BLaER1 (cell line): ENCODE results near the gene HTRA3.
A peak's percentile ranks its signal among the peaks of the same experiment; 100 is the strongest.

ENCODE experiments used
- H3K27ac ChIP-seq: shearing (Covaris generic); formaldehyde crosslinking; 2 replicates; pipeline ENCODE4 v1.8.1; 2022
- H3K27me3 ChIP-seq: shearing (Covaris generic); formaldehyde crosslinking; 2 replicates; pipeline ENCODE4 v1.8.1; 2022
- H3K36me3 ChIP-seq: shearing (Covaris generic); formaldehyde crosslinking; 2 replicates; pipeline ENCODE4 v1.8.1; 2022
- H3K4me1 ChIP-seq: shearing (Covaris generic); formaldehyde crosslinking; 2 replicates; pipeline ENCODE4 v1.8.1; 2022
- H3K4me2 ChIP-seq: shearing (Covaris generic); formaldehyde crosslinking; 2 replicates; pipeline ENCODE4 v1.8.1; 2022
- H3K4me3 ChIP-seq: shearing (Covaris generic); formaldehyde crosslinking; 2 replicates; pipeline ENCODE4 v1.8.1; 2022
- H3K9ac ChIP-seq: shearing (Covaris generic); formaldehyde crosslinking; 2 replicates; pipeline ENCODE4 v1.8.1; 2022
- H3K9me3 ChIP-seq: shearing (Covaris generic); formaldehyde crosslinking; 2 replicates; pipeline ENCODE4 v1.8.1; 2022
- H4K20me1 ChIP-seq: shearing (Covaris generic); formaldehyde crosslinking; 2 replicates; pipeline ENCODE4 v1.8.1; 2022
- Cebpa-rat ChIP-seq: shearing (Covaris generic); IDR thresholded peaks from 2 replicates; pipeline ENCODE4 v1.8.1; 2022

HTRA3 gene

GRCh38 chr4:8227201-8227770, 42.3 kb upstream of the HTRA3 start:
- H3K4me1 ChIP-seq, result peaks cover 81% of the 10 kb centered on the region
- H3K4me3 ChIP-seq, result peak overlapping the region; percentile 38; the same call in 1 of the 2 replicates
- H3K4me2 ChIP-seq, result peak overlapping the region; percentile 89
- peak overlapping the region; percentile 85 for H3K27ac ChIP-seq
- peaks cover 73% of the 10 kb centered on the region for H4K20me1 ChIP-seq
- H3K36me3 ChIP-seq, result peaks cover 62% of the 10 kb centered on the region
- peak overlapping the region; percentile 63; the same call in 1 of the 2 replicates for H3K9ac ChIP-seq
- no peak for TF ChIP-seq Cebpa-rat
- no peaks in the 10 kb centered on the region for H3K27me3 ChIP-seq
- no peaks in the 10 kb centered on the region for H3K9me3 ChIP-seq

GRCh38 chr4:8227771-8228318, 41.7 kb upstream of the HTRA3 start:
- Histone ChIP-seq H3K4me2 (peak overlapping the region; percentile 89), H3K9ac (peak overlapping the region; percentile 63; the same call in 1 of the 2 replicates), H4K20me1 (peaks cover 71% of the 10 kb centered on the region), H3K4me3 (peak overlapping the region; percentile 38; the same call in 1 of the 2 replicates), H3K36me3 (peaks cover 62% of the 10 kb centered on the region), H3K27me3 (no peaks in the 10 kb centered on the region), H3K27ac (peak overlapping the region; percentile 85), H3K9me3 (no peaks in the 10 kb centered on the region), H3K4me1 (peaks cover 81% of the 10 kb centered on the region)
- no peak for TF ChIP-seq Cebpa-rat

- Histone ChIP-seq H3K27ac (peak overlapping the region; percentile 85), H3K4me1 (peaks cover 81% of the 10 kb centered on the region), H3K36me3 (peaks cover 62% of the 10 kb centered on the region), H3K9me3 (no peaks in the 10 kb centered on the region), H3K4me2 (peak overlapping the region; percentile 89), H3K27me3 (no peaks in the 10 kb centered on the region), H3K9ac (peak overlapping the region; percentile 63; the same call in 1 of the 2 replicates), H3K4me3 (peak overlapping the region; percentile 38; the same call in 1 of the 2 replicates), H4K20me1 (peaks cover 68% of the 10 kb centered on the region)
- TF ChIP-seq Cebpa-rat, result no peak
Measured at GRCh38 chr4:8228319-8229250, 41.0 kb upstream of the HTRA3 start.

- H3K9ac ChIP-seq, result peak overlapping the region; percentile 63; the same call in 1 of the 2 replicates
Measured at GRCh38 chr4:8229331-8229975, 40.1 kb upstream of the HTRA3 start.

GRCh38 chr4:8230033-8230432, 39.5 kb upstream of the HTRA3 start:
- Histone ChIP-seq H3K4me2 (peak overlapping the region; percentile 89), H3K36me3 (peaks cover 62% of the 10 kb centered on the region), H4K20me1 (peaks cover 64% of the 10 kb centered on the region), H3K27ac (peak overlapping the region; percentile 64; the same call in 1 of the 2 replicates), H3K9me3 (no peaks in the 10 kb centered on the region), H3K27me3 (no peaks in the 10 kb centered on the region), H3K4me3 (no peak overlapping the region), H3K4me1 (peaks cover 68% of the 10 kb centered on the region), H3K9ac (no peak overlapping the region)
- no peak for TF ChIP-seq Cebpa-rat

More at GRCh38 chr4:8229331-8229975, 40.1 kb upstream of the HTRA3 start:
- Histone ChIP-seq H3K4me2 (peak overlapping the region; percentile 89), H3K9me3 (no peaks in the 10 kb centered on the region), H3K27me3 (no peaks in the 10 kb centered on the region), H3K36me3 (peaks cover 62% of the 10 kb centered on the region), H3K27ac (peak overlapping the region; percentile 85), H3K4me1 (peaks cover 74% of the 10 kb centered on the region), H4K20me1 (peaks cover 64% of the 10 kb centered on the region), H3K4me3 (no peak overlapping the region)
- no peak for TF ChIP-seq Cebpa-rat

- H3K4me3 ChIP-seq, result no peak overlapping the region
- H3K27me3 ChIP-seq, result no peaks in the 10 kb centered on the region
- peaks cover 63% of the 10 kb centered on the region for H3K36me3 ChIP-seq
- no peak overlapping the region for H3K9ac ChIP-seq
- TF ChIP-seq Cebpa-rat, result no peak
- H4K20me1 ChIP-seq, result peaks cover 67% of the 10 kb centered on the region
- H3K4me1 ChIP-seq, result peaks cover 60% of the 10 kb centered on the region
- no peaks in the 10 kb centered on the region for H3K9me3 ChIP-seq
- no peak overlapping the region for H3K4me2 ChIP-seq
- no peak overlapping the region for H3K27ac ChIP-seq
Measured at GRCh38 chr4:8230891-8231290, 38.7 kb upstream of the HTRA3 start.

- no peaks in the 10 kb centered on the region for H3K9me3 ChIP-seq
- no peak overlapping the region for H3K4me3 ChIP-seq
- no peak for TF ChIP-seq Cebpa-rat
- H3K27ac ChIP-seq, result no peak overlapping the region
- peaks cover 70% of the 10 kb centered on the region for H3K36me3 ChIP-seq
- H3K4me1 ChIP-seq, result peaks cover 53% of the 10 kb centered on the region
- H3K27me3 ChIP-seq, result no peaks in the 10 kb centered on the region
- no peak overlapping the region for H3K4me2 ChIP-seq
- no peak overlapping the region for H3K9ac ChIP-seq
- peaks cover 74% of the 10 kb centered on the region for H4K20me1 ChIP-seq
Measured at GRCh38 chr4:8231551-8232049, 38.0 kb upstream of the HTRA3 start.

- Histone ChIP-seq H3K27me3 (no peaks in the 10 kb centered on the region), H3K9ac (no peak overlapping the region), H3K9me3 (no peaks in the 10 kb centered on the region), H3K4me1 (peaks cover 47% of the 10 kb centered on the region), H3K27ac (no peak overlapping the region), H3K36me3 (peaks cover 71% of the 10 kb centered on the region), H3K4me2 (no peak overlapping the region), H4K20me1 (peaks cover 74% of the 10 kb centered on the region), H3K4me3 (no peak overlapping the region)
- no peak for TF ChIP-seq Cebpa-rat
Measured at GRCh38 chr4:8232748-8233147, 36.8 kb upstream of the HTRA3 start.
